A673 (cell line): ENCODE results near the gene BTBD19. TPM values are rescaled to one million over a fixed set of nuclear protein-coding genes. Genes with fewer than 3 reads are reported as not detected.

Source experiments
- BruUV-seq: library from RNA; stranded (reverse); fragments of 400-500 nt; replicated peaks from 2 replicates; lab custom pipeline; 2021; lab: Mats Ljungman, UMichigan
- CTCF ChIA-PET: fragments of 300-600 bp; sonication (Branson Sonifier 250); formaldehyde crosslinking; loops from one replicate; lab custom pipeline; 2022; ENCODE audit warnings: antibody characterized with exemption; lab: Charles Lee
- POLR2A ChIA-PET: fragments of 300-600 bp; sonication (Branson Sonifier 250); formaldehyde crosslinking; loops from one replicate; lab custom pipeline; 2022; ENCODE audit warnings: antibody characterized with exemption; ENCODE audit not compliant: low non-redundant PET; lab: Charles Lee
- DNase-seq: peaks from one replicate; pipeline ENCODE4 v3.0.0-alpha.2; 2015; ENCODE audit warnings: low spot score
- H3K27ac ChIP-seq: fragments of 200-600 bp; sonication (generic); 2 replicates; pipeline ENCODE4 v1.5.1; 2016; ENCODE audit warnings: mixed run types, low read depth, mild to moderate bottlenecking, mixed read lengths, antibody characterized with exemption, low read length; ENCODE audit not compliant: poor library complexity, severe bottlenecking
- H3K27me3 ChIP-seq: fragments of 200-600 bp; sonication (generic); replicated peaks from 2 replicates; pipeline ENCODE4 v1.6.1; 2017; ENCODE audit warnings: mixed run types, low read depth, mild to moderate bottlenecking, mixed read lengths, antibody characterized with exemption, low read length; ENCODE audit not compliant: insufficient read depth, poor library complexity
- H3K36me3 ChIP-seq: fragments of 200-600 bp; sonication (generic); 2 replicates; pipeline ENCODE4 v1.6.1; 2016; ENCODE audit warnings: mixed run types, mild to moderate bottlenecking, mixed read lengths, antibody characterized with exemption, low read length; ENCODE audit not compliant: insufficient read depth, poor library complexity, severe bottlenecking
- H3K4me1 ChIP-seq: fragments of 200-600 bp; sonication (generic); 2 replicates; pipeline ENCODE4 v1.6.1; 2017; ENCODE audit warnings: mixed run types, mild to moderate bottlenecking, mixed read lengths, antibody characterized with exemption, low read length; ENCODE audit not compliant: insufficient read depth, poor library complexity, severe bottlenecking
- H3K4me3 ChIP-seq: fragments of 200-600 bp; sonication (generic); 2 replicates; pipeline ENCODE4 v1.5.1; 2016; ENCODE audit warnings: low read depth, mixed run types, mild to moderate bottlenecking, mixed read lengths, low read length; ENCODE audit not compliant: poor library complexity, severe bottlenecking
- H3K9me3 ChIP-seq: fragments of 200-600 bp; sonication (generic); 2 replicates; pipeline ENCODE4 v1.6.1; 2016; ENCODE audit warnings: mixed run types, low read depth, mild to moderate bottlenecking, mixed read lengths, antibody characterized with exemption, low read length; ENCODE audit not compliant: poor library complexity, severe bottlenecking
- EZH2 ChIP-seq: fragments of 200-600 bp; sonication (generic); IDR thresholded peaks from 2 replicates; pipeline ENCODE4 v1.6.1; 2017; ENCODE audit warnings: borderline replicate concordance, low read depth, mild to moderate bottlenecking, mixed read lengths, antibody characterized with exemption, low read length; ENCODE audit not compliant: poor library complexity, severe bottlenecking
- intact Hi-C: fragments of 100-400 bp; cut with micrococcal nuclease; formaldehyde crosslinking; loops from one replicate; pipeline ENCODE4 v1.10.0; 2022; ENCODE audit not compliant: unreplicated experiment
- total RNA-seq: library from RNA; stranded (reverse); gene quantifications from 2 replicates; pipeline ENCODE4 v1.2.3, GENCODE V29; 2021
- TF ChIP-seq, protein P1 (sequence below): fragments of 300-800, 200-600 bp; sonication (generic); conservative IDR thresholded peaks from 2 replicates; pipeline ENCODE4 v1.5.1; 2017; ENCODE audit warnings: low read depth, mild to moderate bottlenecking, antibody characterized with exemption, low read length, moderate library complexity, mixed read lengths

BTBD19 gene
- total RNA-seq, 1 experiment from 2014 or later, result 10.3 TPM

DNA sequence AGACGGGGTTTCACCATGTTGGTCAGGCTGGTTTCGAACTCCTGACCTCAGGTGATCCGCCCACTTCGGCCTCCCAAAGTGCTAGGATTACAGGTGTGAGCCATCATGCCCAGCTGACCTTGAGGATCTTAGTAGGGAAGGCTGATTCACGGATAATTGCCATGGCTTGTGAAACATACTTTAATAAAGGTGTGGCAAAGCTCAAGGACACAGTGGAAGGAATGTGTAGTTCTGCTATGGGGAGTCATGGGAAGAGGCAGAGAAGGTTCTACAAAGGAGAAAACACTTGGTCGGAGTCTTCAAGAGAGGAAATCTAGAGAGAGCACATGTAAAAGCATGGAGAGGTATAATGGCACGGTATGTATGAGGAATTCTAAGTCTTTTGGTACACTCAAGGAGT, 47.4 kb downstream of the BTBD19 start:
- CTCF ChIA-PET, result no interaction called here

DNA sequence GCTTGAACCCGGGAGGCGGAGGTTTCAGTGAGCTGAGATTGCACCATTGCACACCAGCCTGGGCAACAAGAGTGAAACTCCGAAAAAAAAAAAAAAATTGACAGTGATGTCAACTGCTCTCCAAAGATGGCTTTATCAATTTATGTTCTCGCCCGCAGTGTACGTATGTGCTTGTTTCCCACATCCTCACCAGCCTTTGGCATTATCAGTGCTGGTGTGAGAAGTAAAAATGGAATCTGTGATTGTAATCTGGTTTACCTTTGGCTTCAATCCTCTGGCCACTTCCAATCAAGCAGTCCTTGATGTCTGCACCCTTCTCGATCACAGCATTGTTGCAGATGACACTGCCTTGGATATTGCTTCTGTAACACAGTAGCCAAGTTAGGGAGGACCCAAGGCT, 49.1 kb downstream of the BTBD19 start:
- ChIA-PET POLR2A (no interaction called here), CTCF (no interaction called here)
- TF ChIP-seq EZH2, result no peak
- TF ChIP-seq, protein P1, sequence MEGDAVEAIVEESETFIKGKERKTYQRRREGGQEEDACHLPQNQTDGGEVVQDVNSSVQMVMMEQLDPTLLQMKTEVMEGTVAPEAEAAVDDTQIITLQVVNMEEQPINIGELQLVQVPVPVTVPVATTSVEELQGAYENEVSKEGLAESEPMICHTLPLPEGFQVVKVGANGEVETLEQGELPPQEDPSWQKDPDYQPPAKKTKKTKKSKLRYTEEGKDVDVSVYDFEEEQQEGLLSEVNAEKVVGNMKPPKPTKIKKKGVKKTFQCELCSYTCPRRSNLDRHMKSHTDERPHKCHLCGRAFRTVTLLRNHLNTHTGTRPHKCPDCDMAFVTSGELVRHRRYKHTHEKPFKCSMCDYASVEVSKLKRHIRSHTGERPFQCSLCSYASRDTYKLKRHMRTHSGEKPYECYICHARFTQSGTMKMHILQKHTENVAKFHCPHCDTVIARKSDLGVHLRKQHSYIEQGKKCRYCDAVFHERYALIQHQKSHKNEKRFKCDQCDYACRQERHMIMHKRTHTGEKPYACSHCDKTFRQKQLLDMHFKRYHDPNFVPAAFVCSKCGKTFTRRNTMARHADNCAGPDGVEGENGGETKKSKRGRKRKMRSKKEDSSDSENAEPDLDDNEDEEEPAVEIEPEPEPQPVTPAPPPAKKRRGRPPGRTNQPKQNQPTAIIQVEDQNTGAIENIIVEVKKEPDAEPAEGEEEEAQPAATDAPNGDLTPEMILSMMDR, result no peak
- no peaks in the 10 kb centered on the region for H3K4me1 ChIP-seq
- no peak for DNase-seq
- no TSS peak for BruUV-seq
- H3K36me3 ChIP-seq, result no peaks in the 10 kb centered on the region
- intact Hi-C loops, result no loop called here
- H3K27me3 ChIP-seq, result no peaks in the 10 kb centered on the region
- no peak overlapping the region for H3K27ac ChIP-seq
- H3K4me3 ChIP-seq, result no peak overlapping the region
- H3K9me3 ChIP-seq, result no peaks in the 10 kb centered on the region

More for the DNA sequence above, 47.4 kb downstream of the BTBD19 start:
- H3K4me3 ChIP-seq, result no peak overlapping the region
- DNase-seq, result no peak
- intact Hi-C loops, result no loop called here
- TF ChIP-seq, protein P1, result no peak
- no peak for TF ChIP-seq EZH2
- no peaks in the 10 kb centered on the region for H3K27me3 ChIP-seq
- H3K4me1 ChIP-seq, result no peaks in the 10 kb centered on the region
- no peaks in the 10 kb centered on the region for H3K9me3 ChIP-seq
- no peak overlapping the region for H3K27ac ChIP-seq
- POLR2A ChIA-PET, result interaction anchor here (0.6 kb wide), 1 partner anchor 14 kb away, joined by 3 read pairs; no protein-coding TSS in a partner anchor
- no peaks in the 10 kb centered on the region for H3K36me3 ChIP-seq
- BruUV-seq, result no TSS peak

DNA sequence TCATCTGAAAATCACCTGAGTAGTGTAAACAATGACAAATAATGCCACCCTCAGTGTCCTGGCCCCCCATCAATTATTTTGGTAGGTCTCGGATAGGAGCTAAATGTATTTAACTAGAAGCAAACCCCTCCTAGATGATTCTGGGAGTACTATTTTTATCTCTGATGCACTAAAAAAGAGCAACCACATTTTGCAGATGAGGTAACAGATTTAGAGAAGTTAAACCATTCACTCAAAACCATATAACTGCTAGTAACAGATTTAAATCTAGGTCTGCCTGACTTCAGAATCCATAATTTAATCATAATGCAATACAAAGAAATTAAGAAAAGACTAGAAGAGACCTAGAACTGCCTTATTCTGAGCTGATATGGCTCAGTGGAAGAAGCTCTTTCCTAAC, 52.0 kb downstream of the BTBD19 start:
- H3K27ac ChIP-seq, result no peak overlapping the region
- POLR2A ChIA-PET, result no interaction called here
- no peaks in the 10 kb centered on the region for H3K9me3 ChIP-seq
- no peak for DNase-seq
- CTCF ChIA-PET, result no interaction called here
- H3K36me3 ChIP-seq, result peaks cover 2% of the 10 kb centered on the region
- BruUV-seq, result no TSS peak
- intact Hi-C loops, result no loop called here
- H3K4me3 ChIP-seq, result no peak overlapping the region
- no peaks in the 10 kb centered on the region for H3K27me3 ChIP-seq
- TF ChIP-seq, protein P1, result no peak
- TF ChIP-seq EZH2, result no peak
- H3K4me1 ChIP-seq, result no peaks in the 10 kb centered on the region
